ENCODE data around the gene TNFRSF13B.
"Not testable (repeated sequence)": the region's sequence is repeated elsewhere in the genome, so short reads cannot be mapped to it uniquely, and the experiment has no call there.

Gene TNFRSF13B

GRCh38 chr17:16922386-16923096 lies 49.4 kb downstream of the TNFRSF13B start:
- no peak overlapping the region for H3K4me3 ChIP-seq (ENCODE audit: low read depth, low read length)
- DNase-seq (ENCODE audit: low read depth) = peak; percentile 32
- TF ChIP-seq MAX (IDR thresholded peaks at IDR 0.05; ENCODE audit: low read depth, low read length) (no peak), POLR2A (IDR thresholded peaks at IDR 0.05; ENCODE audit: extremely low read depth, insufficient read length) (no peak), MYC (IDR thresholded peaks at IDR 0.05; ENCODE audit: low read depth, low read length) (no peak), CTCF (IDR thresholded peaks at IDR 0.05; ENCODE audit: low read depth, low read length) (no peak)

GRCh38 chr17:16921451-16921850 lies 50.5 kb downstream of the TNFRSF13B start:
- not testable (repeated sequence) for DNase-seq (ENCODE audit: low read depth); H3K4me3 ChIP-seq (ENCODE audit: low read depth, low read length)

GRCh38 chr17:16920628-16921020 lies 51.3 kb downstream of the TNFRSF13B start:
- no peak overlapping the region for H3K4me3 ChIP-seq (ENCODE audit: low read depth, low read length)
- no peak for DNase-seq (ENCODE audit: low read depth)
- TF ChIP-seq MYC (IDR thresholded peaks at IDR 0.05; ENCODE audit: low read depth, low read length) (no peak), MAX (IDR thresholded peaks at IDR 0.05; ENCODE audit: low read depth, low read length) (no peak), CTCF (IDR thresholded peaks at IDR 0.05; ENCODE audit: low read depth, low read length) (no peak), POLR2A (IDR thresholded peaks at IDR 0.05; ENCODE audit: extremely low read depth, insufficient read length) (no peak)

GRCh38 chr17:16919663-16920627 lies 52.0 kb downstream of the TNFRSF13B start:
- TF ChIP-seq CTCF (IDR thresholded peaks at IDR 0.05; ENCODE audit: low read depth, low read length) (no peak), MYC (IDR thresholded peaks at IDR 0.05; ENCODE audit: low read depth, low read length) (no peak), MAX (IDR thresholded peaks at IDR 0.05; ENCODE audit: low read depth, low read length) (no peak), POLR2A (IDR thresholded peaks at IDR 0.05; ENCODE audit: extremely low read depth, insufficient read length) (no peak)
- no peak for DNase-seq (ENCODE audit: low read depth)
- no peak overlapping the region for H3K4me3 ChIP-seq (ENCODE audit: low read depth, low read length)

GRCh38 chr17:16918443-16918842 lies 53.5 kb downstream of the TNFRSF13B start:
- no peak for DNase-seq (ENCODE audit: low read depth)
- TF ChIP-seq CTCF (IDR thresholded peaks at IDR 0.05; ENCODE audit: low read depth, low read length) = no peak
- TF ChIP-seq POLR2A (IDR thresholded peaks at IDR 0.05; ENCODE audit: extremely low read depth, insufficient read length) = no peak
- no peak overlapping the region for H3K4me3 ChIP-seq (ENCODE audit: low read depth, low read length)

- H3K4me3 ChIP-seq (ENCODE audit: low read depth, low read length) = no peak overlapping the region
These were observed 54.1 kb downstream of the TNFRSF13B start for GRCh38 chr17:16917671-16918394.

More at GRCh38 chr17:16917671-16918394, 54.1 kb downstream of the TNFRSF13B start:
- DNase-seq (ENCODE audit: low read depth) = no peak
- TF ChIP-seq MAX (IDR thresholded peaks at IDR 0.05; ENCODE audit: low read depth, low read length) = no peak
- no peak for TF ChIP-seq MYC (IDR thresholded peaks at IDR 0.05; ENCODE audit: low read depth, low read length)
- TF ChIP-seq CTCF (IDR thresholded peaks at IDR 0.05; ENCODE audit: low read depth, low read length) = no peak
- TF ChIP-seq POLR2A (IDR thresholded peaks at IDR 0.05; ENCODE audit: extremely low read depth, insufficient read length) = no peak
